Measurements from ENCODE around the gene MRO. TPM values are rescaled to one million over a fixed set of nuclear protein-coding genes. Genes with fewer than 3 reads are reported as not detected.

Gene MRO
- polyA plus RNA-seq (2011; rRNA removed) (0.06 and 0.27 TPM in 2 replicates), polyA minus RNA-seq (2011; rRNA and poly(A)+ RNA removed) (0.04 TPM in 1 of 2 replicates, not detected in the other)

GRCh38 chr18:50819728-50820378 is at the start of gene MRO:
TSS of gene MRO (minus strand) at chr18:50820016. CDS start at chr18:50809400, 10,616 bp downstream.
- CTCF ChIA-PET = interaction anchor here (0.5 to 1.9 kb wide), 43 partner anchors 9 to 566 kb away, joined by 3 to 23 read pairs (median 4); partner anchors contain the start of genes ME2 and SMAD4

GRCh38 chr18:50869150-50869549 is 49.3 kb upstream of the MRO start:
- Histone ChIP-seq H3K27me3 (ENCODE audit: control insufficient read depth, insufficient read depth, low read length) (no peaks in the 10 kb centered on the region), H3K9me3 (ENCODE audit: control insufficient read depth, insufficient read depth, low read length) (no peaks in the 10 kb centered on the region), H3K4me3 (ENCODE audit: low read depth, low read length) (no peak overlapping the region), H3K27ac (ENCODE audit: low read depth, low read length) (no peak overlapping the region)
- DNase-seq (ENCODE audit: low read depth, low spot score) = no peak
- TF ChIP-seq, protein P1, sequence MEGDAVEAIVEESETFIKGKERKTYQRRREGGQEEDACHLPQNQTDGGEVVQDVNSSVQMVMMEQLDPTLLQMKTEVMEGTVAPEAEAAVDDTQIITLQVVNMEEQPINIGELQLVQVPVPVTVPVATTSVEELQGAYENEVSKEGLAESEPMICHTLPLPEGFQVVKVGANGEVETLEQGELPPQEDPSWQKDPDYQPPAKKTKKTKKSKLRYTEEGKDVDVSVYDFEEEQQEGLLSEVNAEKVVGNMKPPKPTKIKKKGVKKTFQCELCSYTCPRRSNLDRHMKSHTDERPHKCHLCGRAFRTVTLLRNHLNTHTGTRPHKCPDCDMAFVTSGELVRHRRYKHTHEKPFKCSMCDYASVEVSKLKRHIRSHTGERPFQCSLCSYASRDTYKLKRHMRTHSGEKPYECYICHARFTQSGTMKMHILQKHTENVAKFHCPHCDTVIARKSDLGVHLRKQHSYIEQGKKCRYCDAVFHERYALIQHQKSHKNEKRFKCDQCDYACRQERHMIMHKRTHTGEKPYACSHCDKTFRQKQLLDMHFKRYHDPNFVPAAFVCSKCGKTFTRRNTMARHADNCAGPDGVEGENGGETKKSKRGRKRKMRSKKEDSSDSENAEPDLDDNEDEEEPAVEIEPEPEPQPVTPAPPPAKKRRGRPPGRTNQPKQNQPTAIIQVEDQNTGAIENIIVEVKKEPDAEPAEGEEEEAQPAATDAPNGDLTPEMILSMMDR (IDR thresholded peaks at IDR 0.05; ENCODE audit: low read depth, low read length) = no peak
- ChIA-PET CTCF (interaction anchor here (1.1 kb wide), 1 partner anchor 49 kb away, joined by 5 read pairs; no protein-coding TSS in a partner anchor), POLR2A (interaction anchor here (1.0 kb wide), 1 partner anchor 9 kb away, joined by 7 read pairs; no protein-coding TSS in a partner anchor)

More at GRCh38 chr18:50819728-50820378, at the start of gene MRO:
- Histone ChIP-seq H3K4me3 (ENCODE audit: low read depth, low read length) (peak within 1 kb of the TSS; percentile 54), H3K27ac (ENCODE audit: low read depth, low read length) (no peak within 1 kb of the TSS), H3K9me3 (ENCODE audit: control insufficient read depth, insufficient read depth, low read length) (no peaks in the 10 kb centered on the region), H3K27me3 (ENCODE audit: control insufficient read depth, insufficient read depth, low read length) (peaks cover 8% of the 10 kb centered on the region)
- DNase-seq (ENCODE audit: low read depth, low spot score) = peak; percentile 29
- TF ChIP-seq, protein P1 (IDR thresholded peaks at IDR 0.05; ENCODE audit: low read depth, low read length) = peak; percentile 98
- POLR2A ChIA-PET = no interaction called here

- Histone ChIP-seq H3K27me3 (ENCODE audit: control insufficient read depth, insufficient read depth, low read length) (no peaks in the 10 kb centered on the region), H3K27ac (ENCODE audit: low read depth, low read length) (no peak overlapping the region), H3K4me3 (ENCODE audit: low read depth, low read length) (no peak overlapping the region), H3K9me3 (ENCODE audit: control insufficient read depth, insufficient read depth, low read length) (no peaks in the 10 kb centered on the region)
- ChIA-PET CTCF (no interaction called here), POLR2A (no interaction called here)
- no peak for DNase-seq (ENCODE audit: low read depth, low spot score)
- TF ChIP-seq, protein P1 (IDR thresholded peaks at IDR 0.05; ENCODE audit: low read depth, low read length) = no peak
Measured at GRCh38 chr18:50866765-50867164, 46.9 kb upstream of the MRO start.

GRCh38 chr18:50863840-50864375 is 44.1 kb upstream of the MRO start:
- peaks cover 9% of the 10 kb centered on the region for H3K27me3 ChIP-seq (ENCODE audit: control insufficient read depth, insufficient read depth, low read length)
- DNase-seq (ENCODE audit: low read depth, low spot score) = no peak
- POLR2A ChIA-PET = no interaction called here
- CTCF ChIA-PET = interaction anchor here (1.0 kb wide), 1 partner anchor 44 kb away, joined by 5 read pairs; no protein-coding TSS in a partner anchor
- no peak overlapping the region for H3K27ac ChIP-seq (ENCODE audit: low read depth, low read length)
- H3K9me3 ChIP-seq (ENCODE audit: control insufficient read depth, insufficient read depth, low read length) = no peaks in the 10 kb centered on the region
- TF ChIP-seq, protein P1 (IDR thresholded peaks at IDR 0.05; ENCODE audit: low read depth, low read length) = no peak
- H3K4me3 ChIP-seq (ENCODE audit: low read depth, low read length) = no peak overlapping the region

DNA sequence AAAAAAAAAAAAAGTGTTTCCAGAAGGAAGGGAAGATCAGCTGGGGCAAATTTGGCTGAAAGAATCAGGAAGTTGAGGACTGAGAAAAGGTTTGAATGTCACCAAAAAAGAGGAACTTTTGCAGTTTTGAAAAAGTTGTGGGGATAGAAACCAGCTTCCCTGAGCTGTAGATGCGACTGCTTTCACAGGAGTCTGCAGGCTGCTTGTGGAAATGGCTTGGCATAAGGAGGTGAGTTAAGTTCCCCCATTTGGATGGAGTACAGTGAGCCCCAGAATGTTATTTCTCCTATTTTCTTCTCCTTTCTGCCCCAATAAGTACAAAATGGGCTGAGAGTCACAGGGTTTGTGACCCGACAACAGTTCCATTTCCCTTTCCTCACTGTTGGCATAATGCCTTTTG is 42.6 kb upstream of the MRO start:
- no peak for DNase-seq (ENCODE audit: low read depth, low spot score)
- CTCF ChIA-PET = no interaction called here
- POLR2A ChIA-PET = no interaction called here

More for the DNA sequence above, 42.6 kb upstream of the MRO start:
- TF ChIP-seq, protein P1 (IDR thresholded peaks at IDR 0.05; ENCODE audit: low read depth, low read length) = no peak
- Histone ChIP-seq H3K4me3 (ENCODE audit: low read depth, low read length) (no peak overlapping the region), H3K27me3 (ENCODE audit: control insufficient read depth, insufficient read depth, low read length) (peaks cover 9% of the 10 kb centered on the region), H3K27ac (ENCODE audit: low read depth, low read length) (no peak overlapping the region), H3K9me3 (ENCODE audit: control insufficient read depth, insufficient read depth, low read length) (no peaks in the 10 kb centered on the region)
